ENCODE measurements around the gene PBX4. TPM values are rescaled to one million over a fixed set of nuclear protein-coding genes. Genes with fewer than 3 reads are reported as not detected.

Gene PBX4
- total RNA-seq, 1 experiment from 2014 or later, result 2.5 TPM

- no peak for DNase-seq (ENCODE audit: low spot score)
These were observed 77.6 kb downstream of the PBX4 start for GRCh38 chr19:19540715-19541515.

GRCh38 chr19:19540064-19540714 is 78.3 kb downstream of the PBX4 start:
- no peak for DNase-seq (ENCODE audit: low spot score)

GRCh38 chr19:19539698-19540063 is 78.8 kb downstream of the PBX4 start:
- DNase-seq (ENCODE audit: low spot score), result no peak

- no peak for DNase-seq (ENCODE audit: low spot score)
These were observed 79.7 kb downstream of the PBX4 start for GRCh38 chr19:19538785-19539166.

- no peak for DNase-seq (ENCODE audit: low spot score)
These were observed 80.3 kb downstream of the PBX4 start, which contains the start of gene CILP2 for GRCh38 chr19:19538061-19538784. TSS of gene CILP2 (plus strand) at chr19:19538265. CDS start at chr19:19538350, 85 bp downstream.

GRCh38 chr19:19537075-19538048 is 81.1 kb downstream of the PBX4 start:
- DNase-seq (ENCODE audit: low spot score), result no peak

- no peak for DNase-seq (ENCODE audit: low spot score)
These were observed 82.9 kb downstream of the PBX4 start for GRCh38 chr19:19535311-19536191.

GRCh38 chr19:19534556-19535265 is 83.8 kb downstream of the PBX4 start:
- DNase-seq (ENCODE audit: low spot score), result no peak

GRCh38 chr19:19533841-19534240 is 84.6 kb downstream of the PBX4 start:
- no peak for DNase-seq (ENCODE audit: low spot score)

GRCh38 chr19:19532806-19533701 is 85.4 kb downstream of the PBX4 start:
- no peak for DNase-seq (ENCODE audit: low spot score)

GRCh38 chr19:19531951-19532805 is 86.3 kb downstream of the PBX4 start:
- peak; percentile 74 for DNase-seq (ENCODE audit: low spot score)

- DNase-seq (ENCODE audit: low spot score), result no peak
These were observed 87.6 kb downstream of the PBX4 start for GRCh38 chr19:19530889-19531288.

- no peak for DNase-seq (ENCODE audit: low spot score)
These were observed 88.1 kb downstream of the PBX4 start for GRCh38 chr19:19530423-19530804.

- no peak for DNase-seq (ENCODE audit: low spot score)
These were observed 88.6 kb downstream of the PBX4 start for GRCh38 chr19:19529783-19530422.

- DNase-seq (ENCODE audit: low spot score), result no peak
These were observed 89.6 kb downstream of the PBX4 start, which contains the start of gene YJEFN3 for GRCh38 chr19:19528721-19529490. TSS of gene YJEFN3 (plus strand) at chr19:19528911. CDS start at chr19:19528933, 22 bp downstream.

Data from HT-29 (cell line).